Measurements from ENCODE around the gene CELF5. TPM values are rescaled to one million over a fixed set of nuclear protein-coding genes. Genes with fewer than 3 reads are reported as not detected.

CELF5 gene
- total and polyA plus RNA-seq, 2 experiments from 2014 or later: 5.6 to 10.6 TPM

- TF ChIP-seq ZNF462 (CRISPR knock-in tag; IDR thresholded peaks at IDR 0.05): no peak
- no peak for TF ChIP-seq REST (IDR thresholded peaks at IDR 0.05; ENCODE audit: unreplicated experiment)
- no peak for TF ChIP-seq ETS1 (IDR thresholded peaks at IDR 0.05)
- TF ChIP-seq ZNF331 (CRISPR knock-in tag; IDR thresholded peaks at IDR 0.05; ENCODE audit: low read depth): no peak
These were observed 120.4 kb downstream of the CELF5 start (continued) for GRCh38 chr19:3344608-3345598.

Measured in GM23338 (cell line).